K562 (cell line): ENCODE results near the gene EFNA2. TPM values are rescaled to one million over a fixed set of nuclear protein-coding genes. Genes with fewer than 3 reads are reported as not detected.

Experiments used
- CREM ChIP-seq: IDR thresholded peaks from 2 replicates; pipeline ENCODE4 v1.6.1; 2014; ENCODE audit warnings: antibody characterized with exemption, low read depth
- GATAD2B ChIP-seq: fragments of 450-650 bp; IDR thresholded peaks from 2 replicates; pipeline ENCODE4 v1.6.1; 2017; ENCODE audit warnings: mild to moderate bottlenecking, borderline replicate concordance
- NCOR1 ChIP-seq: fragments of 450-650 bp; IDR thresholded peaks from 2 replicates; pipeline ENCODE4 v1.6.1; 2016; ENCODE audit warnings: mild to moderate bottlenecking, moderate library complexity
- PREB ChIP-seq: sonication (generic); formaldehyde crosslinking; IDR thresholded peaks from 2 replicates; pipeline ENCODE4 v1.8.1; 2023; ENCODE audit warnings: mild to moderate bottlenecking, missing genetic modification reagents
- SMARCC2 ChIP-seq: fragments of 450-650 bp; IDR thresholded peaks from 2 replicates; pipeline ENCODE4 v1.6.1; 2017; ENCODE audit warnings: antibody characterized with exemption, moderate library complexity, mild to moderate bottlenecking, low read depth
- ZBTB12 ChIP-seq: fragments of 250-450 bp; sonication (Bioruptor Pico); IDR thresholded peaks from 2 replicates; pipeline ENCODE4 v1.4.0; 2020
- polyA plus RNA-seq, 8 experiments: library from polyadenylated mRNA; depleted of rRNA in 4 of 8; stranded (reverse) in 5 of 8; unstranded in 3 of 8; fragments of >200 nt; fragmentation: Nextera tagmentation in 2 of 8; fragmentation: Illumina TruSeq in 1 of 8; extraction: Ambion mirVana in 2 of 8; extraction: Trizol in 1 of 8; gene quantifications; 2 replicates each; pipeline versions ENCODE4 v1.2.1 to v1.2.3, GENCODE V29; 2011 to 2014; ENCODE audit warnings: inconsistent platforms in 1 of 8, missing spikeins in 1 of 8
- total RNA-seq, 7 experiments: library from RNA; depleted of rRNA in 6 of 7; stranded (reverse); fragments of >200 nt in 6 of 7; fragmentation: Illumina TruSeq in 2 of 7; extraction: Trizol in 2 of 7; gene quantifications; 2 replicates each; pipeline versions ENCODE4 v1.2.1 to v1.2.3, GENCODE V29; 2011 to 2021; ENCODE audit warnings: low replicate concordance in 1 of 7
- TF ChIP-seq, protein P1 (sequence below): fragments of 250-450 bp; sonication (Bioruptor Pico); IDR thresholded peaks from 2 replicates; pipeline ENCODE4 v1.4.0; 2020; ENCODE audit warnings: mild to moderate bottlenecking
- TF ChIP-seq, protein P2 (sequence below): fragments of 250-450 bp; sonication (Bioruptor Pico); IDR thresholded peaks from 2 replicates; pipeline ENCODE4 v1.8.0; 2021; ENCODE audit warnings: moderate library complexity, mild to moderate bottlenecking, inconsistent platforms

EFNA2 gene
- total and polyA plus RNA-seq, 9 of the 15 experiments (the other 6 are each of a cell fraction or from before 2014, with no cell fraction given), result 0.11 to 0.44 (median 0.15) TPM; not detected in 6

DNA sequence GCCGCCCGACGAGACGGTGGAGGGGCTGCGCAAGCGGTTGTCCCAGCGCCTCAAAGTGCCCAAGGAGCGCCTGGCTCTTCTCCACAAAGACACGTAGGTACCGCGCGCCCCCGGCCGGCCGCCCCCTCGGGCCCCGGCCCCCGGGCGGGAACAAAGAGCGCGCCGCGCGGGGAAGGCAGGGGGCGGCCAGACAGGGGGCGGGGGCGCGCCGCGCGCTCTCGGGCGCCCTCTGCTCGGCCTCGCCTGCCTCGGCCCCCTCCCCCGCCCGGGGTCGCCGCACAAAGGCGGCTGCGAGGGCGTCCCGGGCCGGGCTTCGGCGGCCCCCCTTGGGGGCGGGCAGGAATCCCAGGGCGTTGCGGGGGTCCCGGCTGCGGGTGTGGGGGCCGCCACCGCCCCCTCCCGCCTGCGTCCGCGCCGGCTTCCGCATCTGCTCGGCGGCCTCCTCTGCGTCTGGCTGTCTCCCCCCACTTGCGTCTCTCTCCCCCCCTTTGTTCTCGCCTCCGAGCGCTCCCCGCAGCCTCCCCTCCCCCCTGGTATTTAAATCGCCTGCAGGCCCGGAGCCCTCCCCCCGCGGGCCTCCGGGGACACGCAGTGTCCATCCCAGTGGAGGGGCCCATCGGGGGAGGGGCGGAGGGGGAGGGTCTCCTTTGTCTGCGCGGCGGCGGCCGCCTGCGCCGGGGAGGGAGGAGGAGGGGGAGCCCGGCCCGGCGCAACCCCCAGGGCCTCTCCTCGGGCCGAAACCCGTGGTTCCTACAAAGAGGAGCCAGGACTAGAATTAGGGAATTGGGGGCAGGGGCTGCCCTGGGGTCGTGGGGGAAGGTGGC is 35.0 kb upstream of the EFNA2 start (continued):
- TF ChIP-seq ZBTB12 (CRISPR knock-in tag) (no peak), SMARCC2 (no peak), GATAD2B (peak; percentile 83; the same call in 1 of the 2 replicates), PREB (no peak), CREM (peak; percentile 35; the same call in 1 of the 2 replicates), NCOR1 (peak; percentile 50; the same call in 1 of the 2 replicates)
- TF ChIP-seq, protein P1, sequence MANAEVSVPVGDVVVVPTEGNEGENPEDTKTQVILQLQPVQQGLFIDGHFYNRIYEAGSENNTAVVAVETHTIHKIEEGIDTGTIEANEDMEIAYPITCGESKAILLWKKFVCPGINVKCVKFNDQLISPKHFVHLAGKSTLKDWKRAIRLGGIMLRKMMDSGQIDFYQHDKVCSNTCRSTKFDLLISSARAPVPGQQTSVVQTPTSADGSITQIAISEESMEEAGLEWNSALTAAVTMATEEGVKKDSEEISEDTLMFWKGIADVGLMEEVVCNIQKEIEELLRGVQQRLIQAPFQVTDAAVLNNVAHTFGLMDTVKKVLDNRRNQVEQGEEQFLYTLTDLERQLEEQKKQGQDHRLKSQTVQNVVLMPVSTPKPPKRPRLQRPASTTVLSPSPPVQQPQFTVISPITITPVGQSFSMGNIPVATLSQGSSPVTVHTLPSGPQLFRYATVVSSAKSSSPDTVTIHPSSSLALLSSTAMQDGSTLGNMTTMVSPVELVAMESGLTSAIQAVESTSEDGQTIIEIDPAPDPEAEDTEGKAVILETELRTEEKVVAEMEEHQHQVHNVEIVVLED, result peak; percentile 34; the same call in 1 of the 2 replicates
- TF ChIP-seq, protein P2, sequence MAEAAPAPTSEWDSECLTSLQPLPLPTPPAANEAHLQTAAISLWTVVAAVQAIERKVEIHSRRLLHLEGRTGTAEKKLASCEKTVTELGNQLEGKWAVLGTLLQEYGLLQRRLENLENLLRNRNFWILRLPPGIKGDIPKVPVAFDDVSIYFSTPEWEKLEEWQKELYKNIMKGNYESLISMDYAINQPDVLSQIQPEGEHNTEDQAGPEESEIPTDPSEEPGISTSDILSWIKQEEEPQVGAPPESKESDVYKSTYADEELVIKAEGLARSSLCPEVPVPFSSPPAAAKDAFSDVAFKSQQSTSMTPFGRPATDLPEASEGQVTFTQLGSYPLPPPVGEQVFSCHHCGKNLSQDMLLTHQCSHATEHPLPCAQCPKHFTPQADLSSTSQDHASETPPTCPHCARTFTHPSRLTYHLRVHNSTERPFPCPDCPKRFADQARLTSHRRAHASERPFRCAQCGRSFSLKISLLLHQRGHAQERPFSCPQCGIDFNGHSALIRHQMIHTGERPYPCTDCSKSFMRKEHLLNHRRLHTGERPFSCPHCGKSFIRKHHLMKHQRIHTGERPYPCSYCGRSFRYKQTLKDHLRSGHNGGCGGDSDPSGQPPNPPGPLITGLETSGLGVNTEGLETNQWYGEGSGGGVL, result no peak
